Hematopoietic multipotent progenitor cell treated with erythropoietin and hydrocortisone succinate and interleukin-3 and kit ligand, for 6 days (in vitro differentiated cells): ENCODE data around the gene PRICKLE3.

Experiments
- DNase-seq: peaks from one replicate; pipeline ENCODE4 v3.0.0-alpha.2; 2015

Gene PRICKLE3, protein sequence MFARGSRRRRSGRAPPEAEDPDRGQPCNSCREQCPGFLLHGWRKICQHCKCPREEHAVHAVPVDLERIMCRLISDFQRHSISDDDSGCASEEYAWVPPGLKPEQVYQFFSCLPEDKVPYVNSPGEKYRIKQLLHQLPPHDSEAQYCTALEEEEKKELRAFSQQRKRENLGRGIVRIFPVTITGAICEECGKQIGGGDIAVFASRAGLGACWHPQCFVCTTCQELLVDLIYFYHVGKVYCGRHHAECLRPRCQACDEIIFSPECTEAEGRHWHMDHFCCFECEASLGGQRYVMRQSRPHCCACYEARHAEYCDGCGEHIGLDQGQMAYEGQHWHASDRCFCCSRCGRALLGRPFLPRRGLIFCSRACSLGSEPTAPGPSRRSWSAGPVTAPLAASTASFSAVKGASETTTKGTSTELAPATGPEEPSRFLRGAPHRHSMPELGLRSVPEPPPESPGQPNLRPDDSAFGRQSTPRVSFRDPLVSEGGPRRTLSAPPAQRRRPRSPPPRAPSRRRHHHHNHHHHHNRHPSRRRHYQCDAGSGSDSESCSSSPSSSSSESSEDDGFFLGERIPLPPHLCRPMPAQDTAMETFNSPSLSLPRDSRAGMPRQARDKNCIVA

DNA sequence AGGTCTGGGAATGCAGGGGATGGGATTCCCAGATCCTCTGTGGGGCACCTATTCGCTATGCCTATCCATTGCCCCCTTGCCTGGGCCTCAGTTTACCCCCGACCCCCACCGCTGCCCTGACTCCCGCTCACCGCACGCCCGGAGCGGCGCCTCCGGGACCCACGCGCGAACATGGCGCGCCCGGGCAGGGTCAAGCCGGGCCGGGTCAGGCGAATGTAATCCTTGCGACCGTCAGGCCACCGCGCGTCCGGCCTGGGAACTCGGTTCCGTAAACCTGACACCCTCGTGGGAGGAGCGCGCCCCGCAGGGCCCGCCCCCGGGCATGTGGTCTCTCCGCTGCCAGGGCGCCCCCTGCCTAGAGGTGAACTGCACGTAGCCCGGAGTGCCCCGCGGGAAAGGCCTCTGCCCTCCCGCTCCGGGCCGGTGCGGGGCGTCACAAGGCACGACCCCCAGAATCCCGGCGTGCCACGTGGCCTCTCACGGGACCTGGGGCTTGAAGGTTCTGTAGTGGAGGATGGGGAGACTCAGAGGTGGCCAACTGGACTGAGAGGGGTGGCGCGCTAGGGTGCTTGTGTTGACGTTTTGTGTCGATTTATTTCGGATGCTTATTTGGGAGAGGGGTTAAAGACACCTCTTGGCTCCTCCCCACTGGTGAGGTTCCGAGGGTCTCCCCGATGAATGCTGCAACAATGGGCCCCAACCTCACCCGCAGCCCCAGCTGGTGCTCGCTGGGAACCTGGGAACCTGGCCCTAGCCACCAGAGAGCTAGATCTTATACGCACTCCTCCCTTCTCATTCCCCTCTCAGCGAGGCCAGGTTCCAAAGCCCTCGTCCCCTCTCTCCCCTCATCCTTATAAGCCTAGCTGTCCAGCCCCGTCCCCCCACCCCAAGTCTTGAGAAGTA lies at the start of gene PRICKLE3:
Gene PRICKLE3, minus strand, starts transcription at position 249 of the 903 bp plus-strand sequence. Its CDS starts 76 bp downstream, at position 173.
- DNase-seq = peak; percentile 84

DNA sequence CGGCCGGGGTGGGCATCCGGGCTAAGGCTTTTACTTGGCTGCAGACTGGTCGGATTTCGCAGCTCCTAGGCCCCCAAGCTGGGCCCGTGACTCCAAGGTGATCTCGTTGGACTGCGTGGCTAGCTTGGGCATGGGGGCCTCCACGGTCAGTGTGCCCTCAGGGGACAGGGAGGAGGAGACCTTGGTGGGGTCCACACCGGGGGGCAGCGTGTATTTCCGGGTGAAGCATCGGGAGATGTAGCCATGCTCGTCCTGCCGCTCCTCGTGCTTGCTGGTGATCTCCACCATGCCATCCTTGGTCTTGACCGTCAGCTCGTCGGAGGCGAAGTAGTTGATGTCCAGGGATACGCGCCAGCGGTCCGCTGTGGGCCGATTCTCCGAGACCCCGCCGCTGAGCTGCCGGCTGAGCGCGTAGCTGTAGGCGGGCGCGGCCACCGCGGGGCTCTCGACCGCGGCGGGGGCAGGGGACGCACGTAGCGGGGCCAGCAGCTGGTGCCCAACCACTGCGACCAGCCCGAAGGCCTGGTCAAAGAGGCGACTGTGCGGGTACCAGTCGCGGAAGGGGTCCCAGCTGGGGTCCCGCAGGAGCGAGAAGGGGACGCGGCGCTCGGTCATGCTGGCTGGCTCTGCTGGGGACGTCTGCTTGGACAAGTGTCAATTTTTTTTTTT lies 47.8 kb upstream of the PRICKLE3 start:
- no peak for DNase-seq

DNA sequence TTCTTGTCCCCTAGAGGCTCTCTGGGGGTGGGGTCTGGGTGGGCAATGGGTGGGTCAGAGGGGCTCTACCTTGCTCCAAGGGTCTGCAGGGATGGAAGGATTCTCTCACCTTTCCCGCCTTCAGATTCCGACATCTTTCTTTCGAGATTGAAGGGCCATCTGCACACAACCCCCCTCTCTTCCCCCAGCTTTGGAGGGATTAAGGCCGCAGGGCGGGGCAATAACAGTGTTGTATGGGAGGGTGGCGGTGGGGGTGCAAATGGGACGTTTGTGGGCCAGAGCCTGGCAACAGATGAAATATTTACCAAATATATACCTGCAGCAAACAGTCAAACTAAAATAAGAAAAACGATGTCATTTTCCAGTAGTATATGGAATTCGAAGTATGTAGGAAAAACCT lies 47.0 kb upstream of the PRICKLE3 start, which contains the start of gene CACNA1F:
Gene CACNA1F, minus strand, starts transcription at position 165 of the 400 bp plus-strand sequence. Its CDS starts 31 bp downstream, at position 134.
- DNase-seq = no peak

DNA sequence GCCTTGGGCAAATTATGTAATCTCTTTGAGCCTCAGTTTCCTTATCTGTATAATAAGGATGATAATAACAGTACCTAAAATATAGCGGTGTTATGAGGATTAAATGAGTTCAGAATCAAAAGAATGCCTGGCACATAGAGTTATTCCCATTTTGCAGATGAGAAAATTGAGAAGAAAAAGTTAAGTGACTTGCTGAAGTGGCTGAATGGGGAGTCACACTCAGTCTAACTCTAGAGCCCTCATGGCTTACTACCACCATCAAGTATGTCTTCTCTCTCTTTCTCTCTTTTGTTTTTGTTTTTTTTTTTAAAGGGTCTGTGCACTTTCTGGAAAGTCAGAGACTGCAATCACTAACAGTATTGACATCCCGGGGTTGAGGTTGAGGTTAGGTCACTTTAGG lies 46.4 kb upstream of the PRICKLE3 start:
- DNase-seq = no peak

DNA sequence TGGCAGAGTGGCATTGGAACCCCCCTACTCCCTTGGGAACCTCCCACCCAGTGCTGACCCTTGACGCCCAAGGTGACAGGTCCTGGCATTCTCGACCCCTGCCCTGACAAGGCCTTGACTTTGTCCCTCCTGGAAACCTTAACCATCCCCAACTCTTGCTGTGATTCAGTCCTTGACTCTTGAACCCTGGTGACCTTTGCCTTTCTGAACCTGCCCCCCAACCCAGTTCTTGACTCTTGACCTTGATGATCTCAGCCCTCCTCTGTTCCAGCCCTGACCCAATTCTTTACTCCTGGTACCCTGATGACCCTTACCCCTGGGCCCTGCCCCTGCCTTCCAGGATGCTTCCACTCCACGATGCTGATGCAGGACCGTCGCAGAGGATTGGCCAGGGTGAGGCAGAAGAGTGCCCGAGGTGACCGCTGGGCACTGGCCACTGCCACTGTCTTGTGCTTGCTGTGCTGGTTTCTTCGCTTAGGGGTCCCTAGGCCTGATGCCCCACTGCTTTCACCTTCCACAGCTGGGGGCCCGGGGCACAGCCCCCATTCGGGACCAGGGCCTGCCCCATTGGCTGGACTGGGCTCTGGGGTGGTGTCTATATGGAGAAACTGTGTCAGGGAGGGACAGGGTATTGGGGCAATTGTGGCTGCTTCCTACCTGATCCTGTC lies 45.3 kb upstream of the PRICKLE3 start:
- no peak for DNase-seq

DNA sequence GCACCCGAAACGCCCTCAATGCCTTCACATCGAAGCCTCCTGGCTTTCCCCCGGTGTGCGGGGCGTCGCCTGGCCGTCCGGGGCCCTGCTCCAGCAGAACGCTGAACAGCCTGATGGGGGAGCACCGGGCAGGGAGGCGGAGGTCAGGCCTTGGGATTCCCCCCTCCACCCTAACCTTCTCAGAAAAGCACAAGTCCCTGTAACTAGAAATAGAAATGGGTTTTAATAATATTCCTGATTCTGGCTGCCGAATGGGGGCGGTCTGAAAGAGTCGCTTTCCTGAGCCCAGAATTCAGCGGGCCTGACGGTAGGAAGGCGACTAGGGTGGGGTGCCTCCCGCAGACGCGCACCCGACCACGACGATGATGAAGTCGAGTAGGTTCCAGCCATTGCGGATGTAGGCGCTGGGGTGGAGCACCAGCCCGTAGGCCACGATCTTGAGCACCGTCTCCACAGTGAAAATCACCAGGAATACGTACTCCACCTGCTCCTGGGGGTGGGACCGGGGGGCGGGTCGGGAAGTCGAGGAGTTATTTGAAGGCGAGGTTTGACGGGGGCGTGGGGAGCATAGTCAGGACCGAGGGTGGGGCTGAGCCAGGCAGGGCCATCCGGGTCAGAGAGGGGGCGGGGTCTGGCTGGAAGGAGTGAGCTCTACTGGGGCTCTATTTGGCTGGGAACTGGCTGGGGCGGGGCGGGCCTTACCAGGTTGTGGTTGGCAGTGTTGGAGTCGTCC lies 44.5 kb upstream of the PRICKLE3 start:
- DNase-seq = peak; percentile 85

DNA sequence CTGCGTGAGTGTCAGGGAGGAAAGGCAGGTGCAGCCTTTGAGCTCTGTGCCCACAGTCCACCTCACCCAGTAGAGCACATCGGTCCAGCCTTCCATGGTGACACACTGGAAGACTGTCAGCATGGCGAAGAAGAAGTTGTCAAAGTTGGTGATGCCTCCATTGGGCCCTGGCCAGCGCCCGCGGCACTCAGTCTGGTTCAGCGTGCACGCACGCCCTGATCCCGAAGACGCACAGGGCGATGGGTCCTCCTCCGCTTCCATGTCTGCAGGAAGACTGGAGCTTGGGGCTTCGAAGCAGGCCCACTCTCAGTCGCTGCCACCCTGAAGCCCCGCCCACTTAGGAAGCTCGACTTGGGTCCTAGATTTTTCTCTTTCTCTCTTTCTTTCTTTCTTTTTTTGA lies 42.0 kb upstream of the PRICKLE3 start:
- DNase-seq = no peak

DNA sequence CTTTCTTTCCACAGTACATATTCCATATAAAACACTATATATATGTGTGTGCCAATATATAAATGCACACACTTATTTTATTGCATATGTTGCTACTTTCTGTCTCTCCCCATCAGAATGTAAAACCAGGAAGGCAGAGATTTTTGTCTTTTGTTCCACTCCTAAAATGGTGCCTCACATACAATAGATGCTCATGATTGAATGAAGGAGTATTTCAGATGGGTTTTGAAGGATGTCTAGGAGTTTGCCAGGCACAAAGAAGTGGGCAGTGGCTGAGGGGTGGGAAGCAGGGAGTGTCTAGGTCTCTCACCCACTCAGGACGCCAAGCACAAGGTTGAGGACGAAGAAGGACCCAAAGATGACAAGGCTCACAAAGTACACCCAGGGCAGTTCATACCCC lies 41.6 kb upstream of the PRICKLE3 start:
- no peak for DNase-seq

DNA sequence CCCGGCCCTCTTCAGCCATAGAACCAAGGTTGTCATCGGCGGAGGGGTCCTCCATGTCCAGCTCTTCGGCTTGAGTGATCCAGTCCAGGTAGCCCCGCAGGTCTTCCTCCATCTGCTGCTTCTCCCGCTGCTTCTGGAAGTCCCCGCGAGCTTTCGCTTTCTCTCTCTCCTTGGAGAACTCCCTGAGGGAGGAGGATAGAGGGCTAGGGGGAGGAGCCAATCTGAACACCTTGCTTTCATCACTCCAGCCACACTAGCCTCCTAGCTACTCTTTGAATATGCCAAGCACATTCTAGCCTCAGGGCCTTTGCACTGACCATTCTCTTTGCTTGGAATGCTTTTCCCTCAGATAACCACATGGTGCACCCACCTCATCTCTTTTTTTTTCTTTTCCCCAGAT lies 40.8 kb upstream of the PRICKLE3 start:
- no peak for DNase-seq

DNA sequence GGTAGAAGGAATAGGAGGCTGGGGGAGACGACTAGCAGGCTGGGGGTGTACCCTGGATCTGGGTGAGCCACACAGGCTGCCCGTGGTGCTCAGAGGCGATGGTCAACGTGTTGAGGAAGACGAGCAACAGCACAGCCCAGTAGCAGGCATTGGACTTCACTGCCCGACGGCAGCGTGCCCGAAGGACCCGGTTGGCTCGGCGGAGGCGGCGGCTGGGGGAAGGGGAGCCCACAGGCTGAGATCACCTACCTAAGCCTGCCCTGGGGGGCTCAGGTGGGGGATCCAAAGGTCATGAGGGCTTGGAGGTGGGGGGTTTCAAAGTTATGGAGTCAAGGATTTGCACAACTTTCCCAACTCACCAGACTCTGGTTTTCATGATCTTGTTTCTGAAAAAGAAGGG lies 39.7 kb upstream of the PRICKLE3 start:
- DNase-seq = no peak

DNA sequence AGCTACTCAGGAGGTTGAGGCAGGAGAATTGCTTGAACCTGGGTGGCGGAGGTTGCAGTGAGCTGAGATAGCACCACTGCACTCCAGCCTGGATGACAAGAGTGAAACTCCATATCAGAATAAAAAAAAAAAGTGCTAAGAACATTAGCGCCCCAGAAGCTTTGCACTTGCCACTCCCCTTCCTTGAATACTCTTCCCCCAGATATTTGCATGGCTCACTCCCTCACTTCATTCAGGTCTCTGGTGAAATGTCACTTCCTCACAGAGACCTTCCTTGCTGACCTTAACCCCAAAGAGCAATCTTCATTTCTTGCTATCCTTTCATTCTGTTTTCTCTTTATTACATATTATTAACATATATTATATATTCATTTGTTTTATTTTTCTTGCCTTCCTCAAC lies 35.7 kb upstream of the PRICKLE3 start:
- DNase-seq = no peak

DNA sequence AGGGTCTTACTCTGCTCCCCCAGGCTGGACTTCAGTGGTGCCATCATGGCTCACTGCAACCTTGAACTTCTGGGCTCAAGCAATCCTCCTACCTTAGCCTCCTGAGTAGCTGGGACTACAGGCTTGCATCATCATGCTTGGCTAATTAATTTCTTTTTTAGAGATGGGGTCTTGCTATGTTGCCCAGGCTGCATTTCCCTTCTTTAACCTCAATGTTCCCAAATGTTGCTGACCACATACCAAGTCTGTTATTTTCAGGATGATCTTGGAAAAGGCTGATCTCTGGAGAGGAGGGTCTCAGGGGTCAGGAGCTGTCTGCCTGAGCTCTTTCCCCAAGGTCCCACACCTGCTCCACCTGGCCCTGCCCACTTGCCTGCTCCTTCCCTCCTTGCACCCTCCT lies 33.9 kb upstream of the PRICKLE3 start:
- no peak for DNase-seq

DNA sequence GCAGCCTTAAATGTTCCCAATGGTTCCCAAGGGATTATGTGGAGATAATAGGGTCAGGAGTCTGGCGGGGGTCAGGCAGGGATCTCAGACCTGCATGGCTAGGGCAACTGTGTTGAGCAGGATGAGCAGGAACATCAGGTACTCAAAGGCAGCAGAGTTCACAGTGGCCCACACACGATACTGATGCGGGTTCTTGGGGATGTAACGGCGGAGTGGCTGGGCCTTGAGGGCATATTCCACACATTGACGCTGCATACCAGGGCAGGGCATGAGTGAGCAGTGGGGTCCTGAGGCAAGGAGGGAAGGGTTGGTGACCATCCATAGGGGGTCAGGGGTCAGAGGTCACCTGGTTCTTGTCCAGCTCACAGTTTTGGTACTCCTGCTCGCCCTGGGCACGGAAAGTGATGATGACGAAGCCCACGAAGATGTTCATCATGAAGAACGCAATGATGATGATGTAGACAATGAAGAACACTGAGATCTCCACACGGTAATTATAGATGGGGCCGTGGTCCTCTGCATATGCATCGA lies 28.9 kb upstream of the PRICKLE3 start:
- DNase-seq = no peak

DNA sequence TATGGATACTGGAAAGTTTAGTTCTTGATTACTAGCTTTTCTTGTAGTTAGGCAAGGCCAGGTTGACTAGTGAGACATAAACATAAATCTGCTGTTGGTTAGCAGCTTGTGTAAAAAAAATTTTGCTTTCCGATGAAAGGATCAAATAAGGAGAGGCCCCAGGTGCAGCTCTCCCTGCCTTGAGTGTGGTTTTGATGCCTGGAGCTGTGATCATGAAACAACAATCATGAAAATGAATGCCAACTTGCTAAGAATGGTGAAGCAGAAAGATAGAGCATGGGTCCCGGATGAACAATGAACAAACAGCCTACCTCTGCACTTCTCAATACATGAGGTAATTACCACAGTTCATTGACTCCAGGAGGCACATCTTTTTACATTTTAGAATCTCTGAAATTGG lies 28.2 kb upstream of the PRICKLE3 start:
- DNase-seq = no peak

DNA sequence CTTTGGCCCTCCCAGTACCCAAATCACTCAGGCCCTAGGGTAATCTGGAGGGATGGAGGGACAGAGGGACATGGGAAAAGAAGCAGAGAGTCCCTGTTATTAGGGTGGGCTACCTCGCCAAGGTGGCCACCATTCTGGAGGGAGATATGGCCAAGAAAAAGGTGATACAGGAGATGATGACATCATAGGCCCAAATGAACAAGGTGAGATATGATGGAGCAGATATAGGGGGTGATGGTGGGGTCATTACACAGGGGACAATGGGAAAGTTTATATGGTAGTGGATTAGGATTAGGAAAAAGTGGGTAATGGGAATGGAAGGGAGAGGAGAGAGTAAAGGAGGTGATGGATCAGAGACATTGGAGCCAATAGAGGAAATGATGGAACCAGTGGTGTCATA lies 26.7 kb upstream of the PRICKLE3 start:
- no peak for DNase-seq

DNA sequence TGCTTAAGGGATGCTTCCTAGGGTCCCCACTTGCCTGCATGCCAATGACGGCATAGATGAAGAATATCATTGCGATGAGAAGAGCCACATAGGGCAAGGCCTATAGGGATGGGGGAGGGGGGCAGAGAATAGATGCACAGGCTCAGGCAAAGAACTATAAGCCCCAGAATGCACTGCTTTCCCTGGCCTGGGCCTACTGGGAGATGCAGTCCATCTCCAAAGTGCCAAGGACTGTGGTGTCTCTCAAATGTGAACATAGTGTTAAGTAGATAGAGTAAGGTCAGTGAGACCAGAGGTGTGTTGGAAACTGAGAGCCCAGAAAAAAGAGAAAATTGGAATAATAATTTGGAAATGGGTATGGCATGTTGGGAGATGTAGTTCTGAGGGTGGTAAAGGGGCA lies 26.0 kb upstream of the PRICKLE3 start:
- DNase-seq = no peak

DNA sequence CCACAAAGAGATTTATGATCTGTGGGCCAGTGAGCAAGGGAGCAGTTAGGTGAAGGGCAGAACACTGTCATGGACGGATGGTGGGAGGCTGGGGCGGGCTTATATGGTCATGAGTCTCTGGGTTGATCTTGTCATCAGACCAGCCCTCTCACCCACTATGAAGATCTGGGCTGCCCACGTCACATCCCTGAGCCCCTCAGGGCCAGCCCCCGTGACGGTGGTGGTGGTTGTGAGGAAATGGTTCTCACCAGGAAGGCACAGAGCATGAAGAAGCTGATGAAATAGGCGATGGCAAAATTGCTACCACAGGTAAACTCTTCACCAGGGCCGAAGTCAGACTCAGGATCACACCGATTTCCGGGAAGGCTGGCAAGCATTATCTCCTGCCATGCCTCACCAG lies 24.9 kb upstream of the PRICKLE3 start:
- DNase-seq = no peak

DNA sequence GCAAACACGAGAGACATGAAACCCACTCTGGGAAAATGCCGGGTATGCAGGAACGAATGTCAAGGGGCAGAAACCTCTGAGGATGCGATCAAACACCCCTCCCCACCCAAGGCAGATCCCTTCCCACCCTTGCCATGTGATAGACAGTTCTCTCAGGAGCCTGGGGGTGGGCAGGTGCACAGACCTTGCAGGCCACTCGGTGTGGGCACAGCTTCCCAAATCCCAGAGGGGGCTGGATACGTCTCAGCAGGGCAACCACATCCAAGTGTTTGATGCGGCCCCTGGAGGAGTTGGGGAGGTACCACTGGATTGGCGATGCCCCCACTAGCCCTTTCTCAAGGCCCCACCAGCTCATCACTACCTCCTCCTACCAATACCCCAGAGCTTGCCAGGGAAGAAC lies 24.2 kb upstream of the PRICKLE3 start:
- no peak for DNase-seq

DNA sequence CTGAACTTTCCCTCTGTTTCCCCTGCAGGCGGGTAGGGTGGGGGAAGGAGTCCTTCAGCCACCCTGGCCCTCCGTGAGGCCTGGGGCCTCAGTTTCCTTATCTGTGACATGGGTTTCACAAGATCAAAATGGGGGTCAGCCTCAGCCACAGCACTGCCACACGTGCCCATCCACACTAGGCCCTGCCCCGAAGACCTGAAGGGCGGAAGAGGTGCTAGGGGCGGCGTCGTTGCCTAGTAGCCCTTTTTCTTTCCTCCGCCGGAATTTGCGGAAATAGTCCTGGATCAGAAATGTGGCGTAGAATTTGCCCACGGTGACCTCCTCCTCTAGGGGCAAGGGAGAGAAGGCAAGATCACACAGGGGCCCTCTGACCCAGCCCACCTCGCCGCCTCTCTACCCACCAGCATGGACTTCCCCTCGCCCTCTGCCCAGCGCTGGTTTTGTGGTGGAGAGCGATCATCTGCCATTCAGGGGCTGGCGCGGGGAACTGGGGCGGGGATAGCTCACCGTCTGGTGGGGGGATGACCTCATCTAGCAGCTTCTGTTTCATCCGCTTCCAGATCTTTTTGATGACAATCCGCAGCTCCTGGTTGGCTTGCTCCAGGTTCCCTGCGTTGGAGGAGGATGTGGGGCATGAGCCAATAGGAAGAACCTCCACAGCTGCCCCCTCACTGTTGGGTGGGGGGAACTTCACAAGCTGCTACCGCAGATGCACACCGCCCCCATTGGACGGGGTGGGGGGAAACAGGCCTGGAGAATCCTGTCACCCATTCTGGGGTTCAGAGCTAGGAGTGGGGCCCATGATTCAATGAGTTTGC lies 23.5 kb upstream of the PRICKLE3 start:
- no peak for DNase-seq

DNA sequence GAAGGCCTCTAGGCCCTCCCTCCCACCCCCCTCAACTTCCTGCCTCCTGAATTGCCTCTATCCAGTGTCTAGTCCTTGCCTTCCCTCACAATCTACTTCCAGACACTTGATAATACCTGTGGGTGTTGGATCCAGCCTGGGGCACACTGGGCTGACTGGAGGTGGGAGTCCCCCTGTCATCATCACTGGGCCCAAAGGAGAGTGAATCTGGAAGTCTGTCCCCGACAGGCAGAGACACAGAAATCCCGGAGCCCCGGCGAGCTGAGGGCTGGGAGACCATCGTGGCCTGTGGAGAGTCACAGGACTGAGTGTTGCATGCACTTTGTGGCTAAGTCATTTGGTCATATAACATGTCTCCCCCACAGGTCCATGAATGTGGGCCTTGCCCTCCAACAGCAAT lies 22.2 kb upstream of the PRICKLE3 start:
- DNase-seq = no peak
